Measurements from ENCODE around the gene UTS2R.

- no peak for TF ChIP-seq CTCF (conservative IDR thresholded peaks at IDR 0.05 in 1 of 2, IDR thresholded peaks at IDR 0.05 in 1 of 2; ENCODE audit: extremely low read depth in 1 of 2, insufficient read depth in 1 of 2, low read depth in 1 of 2, low read length in 2 of 2)
- TF ChIP-seq EZH2 (IDR thresholded peaks at IDR 0.05; ENCODE audit: borderline replicate concordance, low read length) = no peak
Observed at GRCh38 chr17:82382933-82383255, 11.3 kb downstream of the UTS2R start.
